ENCODE measurements around the gene TRPM3. TPM values are rescaled to one million over a fixed set of nuclear protein-coding genes. Genes with fewer than 3 reads are reported as not detected.

The TRPM3 gene
- total RNA-seq, 1 donor from 2014 or later: 0.35 TPM

DNA sequence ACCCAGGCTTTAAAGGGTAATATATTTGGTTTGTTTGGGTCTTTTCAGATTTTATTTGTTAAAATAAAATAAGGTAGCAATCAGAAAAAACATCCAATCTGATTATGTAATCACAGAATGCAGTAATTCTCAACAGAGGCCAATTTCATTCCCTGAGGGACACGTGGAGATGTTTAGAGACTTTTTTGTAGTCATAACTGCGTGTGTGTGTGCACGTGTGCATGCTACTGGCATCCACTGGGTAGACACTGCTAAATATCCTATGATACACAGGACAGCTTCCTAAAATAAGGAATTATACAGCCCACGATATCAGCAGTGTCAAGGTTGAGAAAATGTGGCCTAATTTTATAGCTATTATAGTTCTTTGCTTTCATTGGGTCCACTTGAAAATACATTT lies 526.2 kb downstream of the TRPM3 start:
- TF ChIP-seq, protein P1, sequence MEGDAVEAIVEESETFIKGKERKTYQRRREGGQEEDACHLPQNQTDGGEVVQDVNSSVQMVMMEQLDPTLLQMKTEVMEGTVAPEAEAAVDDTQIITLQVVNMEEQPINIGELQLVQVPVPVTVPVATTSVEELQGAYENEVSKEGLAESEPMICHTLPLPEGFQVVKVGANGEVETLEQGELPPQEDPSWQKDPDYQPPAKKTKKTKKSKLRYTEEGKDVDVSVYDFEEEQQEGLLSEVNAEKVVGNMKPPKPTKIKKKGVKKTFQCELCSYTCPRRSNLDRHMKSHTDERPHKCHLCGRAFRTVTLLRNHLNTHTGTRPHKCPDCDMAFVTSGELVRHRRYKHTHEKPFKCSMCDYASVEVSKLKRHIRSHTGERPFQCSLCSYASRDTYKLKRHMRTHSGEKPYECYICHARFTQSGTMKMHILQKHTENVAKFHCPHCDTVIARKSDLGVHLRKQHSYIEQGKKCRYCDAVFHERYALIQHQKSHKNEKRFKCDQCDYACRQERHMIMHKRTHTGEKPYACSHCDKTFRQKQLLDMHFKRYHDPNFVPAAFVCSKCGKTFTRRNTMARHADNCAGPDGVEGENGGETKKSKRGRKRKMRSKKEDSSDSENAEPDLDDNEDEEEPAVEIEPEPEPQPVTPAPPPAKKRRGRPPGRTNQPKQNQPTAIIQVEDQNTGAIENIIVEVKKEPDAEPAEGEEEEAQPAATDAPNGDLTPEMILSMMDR (IDR thresholded peaks at IDR 0.05): no peak
- Histone ChIP-seq H3K36me3 (no peaks in the 10 kb centered on the region), H3K4me3 (no peak overlapping the region), H3K4me1 (peaks cover 15% of the 10 kb centered on the region), H3K9me3 (no peaks in the 10 kb centered on the region), H3K27me3 (no peaks in the 10 kb centered on the region), H3K27ac (no peak overlapping the region)
- ATAC-seq: no peak
- intact Hi-C loops (cut with DNase I): no loop called here
- no peak for DNase-seq

DNA sequence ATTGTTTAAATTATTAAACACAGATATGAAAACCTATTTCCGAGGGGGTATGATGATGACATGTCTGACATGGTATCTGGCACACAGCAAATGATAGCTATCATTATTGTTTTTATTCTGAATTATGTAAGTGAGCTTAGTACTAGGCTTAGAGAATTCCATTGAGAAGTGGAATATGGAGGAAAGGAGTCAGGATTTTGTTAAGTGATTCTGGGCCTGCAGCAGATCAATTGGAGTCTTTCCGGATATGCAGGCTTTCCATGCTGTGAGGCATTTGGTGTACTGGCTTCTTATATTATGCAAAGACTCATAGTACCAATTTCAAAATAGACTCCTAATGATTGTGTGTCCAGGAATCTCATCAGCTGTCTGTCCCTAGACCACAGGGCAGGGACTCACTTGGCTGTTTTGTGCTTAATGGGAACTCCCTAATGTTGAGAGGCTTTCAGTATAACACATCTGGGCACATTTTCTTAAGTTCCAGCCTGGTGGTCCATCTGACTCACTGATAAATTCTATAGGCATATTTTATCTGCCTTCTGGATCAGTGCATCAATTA lies 527.0 kb downstream of the TRPM3 start:
- H3K27me3 ChIP-seq: no peaks in the 10 kb centered on the region
- no peak overlapping the region for H3K27ac ChIP-seq
- TF ChIP-seq, protein P1 (IDR thresholded peaks at IDR 0.05): no peak
- peaks cover 12% of the 10 kb centered on the region for H3K4me1 ChIP-seq
- ATAC-seq (no peak), DNase-seq (no peak)
- intact Hi-C loops (cut with DNase I): no loop called here
- no peak overlapping the region for H3K4me3 ChIP-seq
- H3K36me3 ChIP-seq: no peaks in the 10 kb centered on the region
- H3K9me3 ChIP-seq: no peaks in the 10 kb centered on the region

DNA sequence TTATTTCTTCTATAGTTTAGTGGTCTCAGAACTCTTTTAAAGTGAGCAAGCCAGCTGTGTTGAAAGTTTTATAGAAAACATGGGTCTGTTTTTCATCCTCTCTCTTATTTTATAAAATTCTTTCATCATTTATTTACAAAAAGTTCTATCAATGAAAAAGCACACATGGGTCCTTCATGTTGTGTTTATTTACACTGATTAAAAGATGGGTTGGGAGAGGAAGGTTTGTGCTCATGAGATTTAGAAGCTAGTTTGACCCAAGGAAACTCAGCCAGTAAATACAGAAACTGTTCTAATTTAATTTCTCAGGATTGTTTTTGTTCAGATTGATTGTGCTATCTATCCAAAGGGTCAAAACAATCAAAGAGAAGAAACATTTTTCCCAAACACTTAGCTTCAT lies 528.2 kb downstream of the TRPM3 start:
- H3K36me3 ChIP-seq: no peaks in the 10 kb centered on the region
- H3K27me3 ChIP-seq: no peaks in the 10 kb centered on the region
- no peak for DNase-seq
- ATAC-seq: no peak
- H3K9me3 ChIP-seq: no peaks in the 10 kb centered on the region
- H3K4me1 ChIP-seq: peaks cover 15% of the 10 kb centered on the region
- intact Hi-C loops (cut with DNase I): no loop called here
- TF ChIP-seq, protein P1 (IDR thresholded peaks at IDR 0.05): no peak
- no peak overlapping the region for H3K27ac ChIP-seq
- H3K4me3 ChIP-seq: no peak overlapping the region

GRCh38 chr9:70590315-70590677 lies 531.1 kb downstream of the TRPM3 start:
- H3K4me3 ChIP-seq: no peak overlapping the region
- intact Hi-C loops (cut with DNase I): no loop called here
- DNase-seq: no peak
- H3K9me3 ChIP-seq: no peaks in the 10 kb centered on the region
- no peaks in the 10 kb centered on the region for H3K27me3 ChIP-seq
- H3K36me3 ChIP-seq: no peaks in the 10 kb centered on the region
- no peak for ATAC-seq
- H3K27ac ChIP-seq: peak overlapping the region; percentile 45
- H3K4me1 ChIP-seq: peaks cover 28% of the 10 kb centered on the region
- TF ChIP-seq, protein P1 (IDR thresholded peaks at IDR 0.05): no peak

DNA sequence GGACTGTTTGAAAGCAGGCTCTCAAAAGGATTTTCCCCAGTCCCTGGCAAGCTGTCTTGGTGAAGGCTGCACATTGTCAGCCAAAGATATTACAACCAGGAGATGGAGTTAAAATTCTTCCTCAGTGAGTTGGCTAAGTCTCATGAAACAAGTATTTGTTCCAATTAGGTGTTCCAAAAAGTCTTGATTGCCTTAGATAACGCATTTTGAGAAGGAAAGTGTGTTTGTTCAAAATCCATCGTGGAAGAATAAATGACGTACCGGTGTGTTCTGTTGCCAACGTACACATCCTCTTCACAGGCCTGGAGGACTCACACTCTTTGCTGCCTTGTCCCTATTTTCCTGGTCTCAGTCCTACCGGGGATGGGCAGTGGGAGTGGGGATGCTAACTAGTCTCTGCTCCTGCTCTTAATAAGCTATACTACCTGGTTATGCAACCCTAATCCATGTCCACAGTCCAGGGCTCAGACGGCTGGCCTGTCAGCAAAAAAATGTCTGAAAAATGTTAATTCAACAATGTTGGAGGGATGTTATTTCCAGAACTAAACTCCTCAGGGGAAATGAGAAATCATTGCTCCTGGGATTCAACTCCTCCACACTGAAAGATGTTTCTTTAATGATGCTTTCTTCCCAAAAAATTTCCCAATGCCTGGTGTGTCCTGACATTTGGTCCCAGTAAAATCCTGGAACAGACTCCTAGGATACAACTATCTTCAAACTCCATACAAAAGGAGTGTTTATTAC lies 531.7 kb downstream of the TRPM3 start:
- Histone ChIP-seq H3K4me3 (no peak overlapping the region), H3K27me3 (no peaks in the 10 kb centered on the region), H3K9me3 (no peaks in the 10 kb centered on the region), H3K36me3 (no peaks in the 10 kb centered on the region), H3K4me1 (peaks cover 28% of the 10 kb centered on the region), H3K27ac (peak overlapping the region; percentile 45)
- TF ChIP-seq, protein P1 (IDR thresholded peaks at IDR 0.05): no peak
- DNase-seq: no peak
- intact Hi-C loops (cut with DNase I): loop anchor here (10.0 kb wide), 1 partner anchor 175 kb away; the partner anchor contains the start of gene KLF9
- ATAC-seq: peak; percentile 65

Data from upper lobe of right lung (tissue), 1 donor.